Inflammatory macrophage treated with lipopolysaccharide for 4 hours (primary cell): ENCODE data around the gene PRIM2.
"Not testable (repeated sequence)": the region's sequence is repeated elsewhere in the genome, so short reads cannot be mapped to it uniquely, and the experiment has no call there.

Experiments
- DNase-seq: peaks from one replicate; pipeline ENCODE4 v3.0.0-alpha.2; 2020

PRIM2 gene

GRCh38 chr6:57515171-57515570, 197.7 kb downstream of the PRIM2 start:
- not testable (repeated sequence) for DNase-seq

DNA sequence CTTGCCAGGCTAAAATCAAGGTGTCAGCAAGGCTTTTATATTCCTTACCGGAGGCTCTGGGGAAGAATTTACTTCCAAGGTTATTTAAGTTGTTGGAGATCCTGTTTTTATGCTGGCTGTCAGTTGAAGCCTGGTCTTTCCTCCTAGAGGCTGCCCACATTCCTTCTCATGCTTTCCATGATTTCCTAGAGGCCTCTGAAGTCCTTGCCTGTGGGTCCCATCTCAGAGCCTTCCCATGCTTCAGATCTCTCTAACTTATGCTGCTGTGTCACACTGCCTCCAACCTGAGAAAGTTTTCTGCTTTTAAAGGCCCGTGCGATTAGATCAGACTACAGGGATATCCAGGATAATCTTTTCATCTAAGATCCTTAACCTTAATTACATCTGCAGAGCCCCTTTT, 198.4 kb downstream of the PRIM2 start:
- DNase-seq, result not testable (repeated sequence)

DNA sequence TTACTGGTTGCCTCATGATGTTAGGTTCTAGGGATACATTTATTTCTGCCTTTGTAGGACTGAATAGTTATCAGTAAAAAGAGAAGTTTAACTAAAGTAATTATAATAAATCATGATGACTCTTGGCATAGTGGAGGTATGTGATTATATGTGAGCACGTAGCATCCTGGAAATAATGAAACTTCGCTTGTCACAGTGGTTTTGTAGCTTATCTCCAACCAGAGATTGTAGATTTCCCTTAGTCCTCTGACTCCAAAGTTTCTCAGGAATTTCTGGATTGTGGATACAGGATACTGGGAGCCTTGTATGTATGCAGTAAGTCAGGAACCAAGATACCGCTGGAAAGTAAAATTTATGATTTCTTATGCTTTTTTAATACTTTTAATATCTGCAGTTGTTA, 199.3 kb downstream of the PRIM2 start:
- DNase-seq, result not testable (repeated sequence)

DNA sequence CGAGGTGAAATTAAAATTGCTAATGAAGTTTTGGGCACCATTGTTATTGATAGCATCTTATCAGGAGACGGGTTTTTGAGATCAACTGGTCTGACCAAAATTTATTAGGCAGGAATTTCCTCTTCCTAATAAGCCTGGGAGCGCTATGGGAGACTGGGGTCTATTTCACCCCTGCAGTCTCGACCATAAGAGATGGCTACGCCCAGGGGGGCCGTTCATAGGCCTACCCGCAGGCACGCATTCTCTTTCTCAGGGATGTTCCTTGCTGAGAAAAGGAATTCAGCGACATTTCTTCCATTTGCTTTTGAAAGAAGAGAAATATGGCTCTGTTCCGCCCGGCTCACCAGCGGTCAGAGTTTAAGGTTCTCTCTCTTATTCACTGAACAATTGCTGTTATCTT, 201.8 kb downstream of the PRIM2 start:
- DNase-seq, result not testable (repeated sequence)

DNA sequence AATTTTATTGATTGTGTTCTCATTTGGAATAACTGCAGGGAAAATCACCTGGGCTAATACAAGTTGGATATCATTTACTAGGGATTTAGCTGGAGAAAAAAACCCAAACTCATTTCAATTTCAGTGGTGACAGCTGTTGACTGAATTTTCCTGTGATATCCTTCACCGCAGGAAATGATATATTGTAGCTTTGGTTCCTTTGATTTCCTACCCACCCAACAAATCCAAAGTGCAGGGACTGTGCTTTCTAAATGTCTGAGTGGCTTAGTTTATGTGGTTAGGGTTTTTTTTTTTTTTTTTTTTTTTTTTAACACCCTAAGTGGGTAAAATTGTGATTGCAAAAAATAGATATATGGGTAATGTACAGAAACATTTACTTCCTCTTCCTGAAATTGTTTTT, 203.7 kb downstream of the PRIM2 start:
- not testable (repeated sequence) for DNase-seq

DNA sequence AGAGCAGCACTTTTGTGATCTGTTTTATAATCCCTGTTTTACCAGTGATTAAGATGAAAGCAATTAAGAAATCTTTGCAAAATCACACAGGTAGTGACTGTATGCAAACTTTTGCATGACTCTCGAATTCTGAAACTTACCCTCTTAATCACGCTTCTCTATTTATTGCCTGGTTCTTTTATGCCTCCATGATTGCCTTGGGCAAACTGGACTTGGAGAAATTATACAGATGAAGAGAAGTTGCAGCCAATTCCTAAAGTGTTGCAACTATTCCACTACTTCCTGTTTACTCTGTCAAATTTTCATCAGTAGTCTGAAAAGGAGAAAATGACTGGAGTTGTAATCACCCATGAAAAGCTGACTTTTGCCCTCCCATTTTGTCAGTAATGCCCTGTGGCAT, 205.8 kb downstream of the PRIM2 start:
- peak; percentile 12 for DNase-seq

- DNase-seq, result not testable (repeated sequence)
These were observed 212.3 kb downstream of the PRIM2 start for GRCh38 chr6:57529755-57530154.

- DNase-seq, result not testable (repeated sequence)
These were observed 215.2 kb downstream of the PRIM2 start for GRCh38 chr6:57532660-57533059.

- DNase-seq, result peak; percentile 55
These were observed 217.7 kb downstream of the PRIM2 start for GRCh38 chr6:57535121-57535520.

DNA sequence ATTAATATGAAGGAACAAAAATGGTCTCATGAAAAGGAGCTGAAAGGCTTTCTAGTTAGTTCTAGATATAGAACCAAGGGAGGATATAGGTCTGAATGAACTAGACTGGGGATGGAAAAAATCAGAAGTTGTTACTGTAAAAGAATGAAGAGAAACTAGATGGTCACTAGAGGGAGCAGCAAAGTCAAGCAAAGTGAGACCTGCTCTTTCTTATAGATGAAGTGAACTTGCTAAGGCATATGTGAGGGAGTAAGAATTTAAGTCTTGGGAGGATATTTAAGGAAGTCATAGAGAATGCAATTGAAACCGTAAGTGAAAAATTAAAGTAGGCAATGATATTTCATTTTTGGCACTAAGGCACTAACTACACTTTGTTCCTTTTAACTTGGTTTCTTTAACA, 218.6 kb downstream of the PRIM2 start:
- DNase-seq, result peak; percentile 79

GRCh38 chr6:57537916-57538315, 220.5 kb downstream of the PRIM2 start:
- not testable (repeated sequence) for DNase-seq

GRCh38 chr6:57551961-57552360, 234.5 kb downstream of the PRIM2 start:
- not testable (repeated sequence) for DNase-seq

GRCh38 chr6:57557855-57558254, 240.4 kb downstream of the PRIM2 start:
- DNase-seq, result not testable (repeated sequence)

DNA sequence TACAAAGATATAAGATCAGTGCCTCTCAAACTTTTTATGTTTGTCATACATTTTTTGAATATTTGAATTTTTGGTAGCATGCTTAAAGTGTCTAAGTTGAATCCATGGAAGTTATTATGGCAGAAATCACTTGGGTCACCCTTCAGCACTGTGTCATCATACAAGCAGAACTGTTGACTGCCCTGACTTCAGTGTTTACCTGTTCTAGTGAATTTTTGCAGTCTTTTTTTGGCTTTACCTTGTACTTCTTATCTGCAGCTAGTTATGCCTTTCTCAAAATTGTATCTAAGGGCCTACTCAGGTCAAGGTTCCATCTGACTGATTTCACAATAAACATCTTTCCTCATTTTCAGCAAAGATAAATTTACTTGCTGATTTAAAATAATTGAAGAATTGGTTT, 241.7 kb downstream of the PRIM2 start:
- not testable (repeated sequence) for DNase-seq

DNA sequence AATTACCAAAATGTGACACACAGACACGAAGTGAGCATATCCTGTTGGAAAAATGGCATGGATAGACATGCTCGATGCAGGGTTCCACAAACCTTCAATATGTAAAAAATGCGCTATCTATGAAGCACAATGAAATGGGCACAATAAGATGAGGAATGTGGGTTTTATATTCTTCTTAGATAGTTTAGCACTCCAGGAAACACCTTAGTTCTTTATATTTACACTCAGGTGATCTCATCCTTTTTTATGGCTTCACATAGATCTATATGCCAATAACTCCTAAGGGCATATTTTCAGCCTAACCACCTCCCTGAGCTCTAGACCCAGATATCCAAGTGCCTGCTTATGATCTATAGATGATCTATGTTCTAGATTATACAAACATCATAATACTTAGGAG, 244.8 kb downstream of the PRIM2 start:
- not testable (repeated sequence) for DNase-seq

DNA sequence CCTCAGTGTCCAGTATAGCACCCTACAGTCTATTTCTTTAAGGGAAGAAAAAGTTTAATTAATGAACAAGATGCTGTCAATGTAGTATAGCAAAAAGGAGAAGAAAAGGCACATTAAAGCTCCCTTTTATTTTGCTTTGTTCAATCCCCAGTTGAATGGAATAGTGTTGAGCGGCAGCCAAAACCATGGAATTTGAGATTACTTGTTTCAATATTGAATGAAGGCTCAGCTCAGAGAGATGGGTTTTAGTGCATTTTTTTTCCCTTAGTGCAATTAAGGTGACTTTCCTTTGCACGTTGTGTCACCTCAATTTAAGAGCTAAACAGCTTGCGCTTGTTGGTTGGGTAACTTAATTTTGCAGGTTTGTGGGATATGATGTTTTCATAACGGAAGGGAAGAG, 254.7 kb downstream of the PRIM2 start:
- not testable (repeated sequence) for DNase-seq

- not testable (repeated sequence) for DNase-seq
These were observed 255.4 kb downstream of the PRIM2 start for GRCh38 chr6:57572844-57573243.

- DNase-seq, result not testable (repeated sequence)
These were observed 259.6 kb downstream of the PRIM2 start for GRCh38 chr6:57577023-57577422.

GRCh38 chr6:57579489-57579888, 262.1 kb downstream of the PRIM2 start:
- DNase-seq, result not testable (repeated sequence)

GRCh38 chr6:57581586-57581985, 264.2 kb downstream of the PRIM2 start:
- not testable (repeated sequence) for DNase-seq

- DNase-seq, result not testable (repeated sequence)
These were observed 283.7 kb downstream of the PRIM2 start for GRCh38 chr6:57601105-57601504.

- DNase-seq, result not testable (repeated sequence)
These were observed 287.9 kb downstream of the PRIM2 start for GRCh38 chr6:57605303-57605702.

DNA sequence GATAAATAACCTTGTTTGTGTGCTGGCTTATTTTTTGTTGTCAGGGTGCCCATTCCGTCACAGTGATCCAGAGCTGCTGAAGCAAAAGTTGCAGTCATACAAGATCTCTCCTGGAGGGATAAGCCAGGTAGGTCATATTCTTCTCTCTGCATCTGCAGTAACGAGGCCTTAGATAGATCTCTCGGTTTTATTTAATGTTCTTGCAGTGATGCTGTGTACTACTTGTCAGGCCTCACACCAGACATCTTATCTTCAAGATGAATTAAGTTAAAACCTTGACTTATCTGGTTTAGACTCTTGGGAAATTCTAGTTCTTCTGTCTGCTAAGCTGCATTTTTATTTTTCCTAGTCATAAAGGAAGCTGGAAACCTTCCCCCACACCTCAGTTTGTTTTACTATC, 288.9 kb downstream of the PRIM2 start:
- DNase-seq, result not testable (repeated sequence)

GRCh38 chr6:57610612-57611011, 293.2 kb downstream of the PRIM2 start:
- DNase-seq, result not testable (repeated sequence)

GRCh38 chr6:57618959-57619358, 301.5 kb downstream of the PRIM2 start:
- not testable (repeated sequence) for DNase-seq

GRCh38 chr6:57631773-57632172, 314.3 kb downstream of the PRIM2 start:
- DNase-seq, result not testable (repeated sequence)
